Stomach smooth muscle (tissue), 2 donors: ENCODE results near the gene LSM12.
"Not testable (repeated sequence)": the region's sequence is repeated elsewhere in the genome, so short reads cannot be mapped to it uniquely, and the experiment has no call there.

Experiments used
- H3K27ac ChIP-seq: one replicate; pipeline ENCODE4 v1.7.0; 2013; ENCODE audit warnings: mild to moderate bottlenecking, low read length, inconsistent platforms
- H3K27me3 ChIP-seq, 2 donors: one replicate each; pipeline ENCODE4 v1.7.0; 2013; ENCODE audit warnings: low read length in 2 of 2; ENCODE audit not compliant: insufficient read depth in 2 of 2, control insufficient read depth in 1 of 2
- H3K36me3 ChIP-seq, 2 donors: one replicate each; pipeline ENCODE4 v1.7.0; 2013; ENCODE audit warnings: low read length in 2 of 2; ENCODE audit not compliant: control insufficient read depth in 2 of 2, insufficient read depth in 2 of 2
- H3K4me1 ChIP-seq: one replicate; pipeline ENCODE4 v1.7.0; 2013; ENCODE audit warnings: low read length; ENCODE audit not compliant: control insufficient read depth, insufficient read depth
- H3K4me3 ChIP-seq, 2 donors: one replicate each; pipeline ENCODE4 v1.7.0; 2013; ENCODE audit warnings: low read length in 2 of 2
- H3K9ac ChIP-seq, 2 donors: one replicate each; pipeline ENCODE4 v1.7.0; 2013; ENCODE audit warnings: low read length in 2 of 2, mild to moderate bottlenecking in 1 of 2
- H3K9me3 ChIP-seq, 2 donors: one replicate each; pipeline ENCODE4 v1.7.0; 2013; ENCODE audit warnings: low read length in 2 of 2; ENCODE audit not compliant: control insufficient read depth in 2 of 2
- donor health status: healthy.
- donor health status: Pancreatic carcinoma.

LSM12 gene

DNA sequence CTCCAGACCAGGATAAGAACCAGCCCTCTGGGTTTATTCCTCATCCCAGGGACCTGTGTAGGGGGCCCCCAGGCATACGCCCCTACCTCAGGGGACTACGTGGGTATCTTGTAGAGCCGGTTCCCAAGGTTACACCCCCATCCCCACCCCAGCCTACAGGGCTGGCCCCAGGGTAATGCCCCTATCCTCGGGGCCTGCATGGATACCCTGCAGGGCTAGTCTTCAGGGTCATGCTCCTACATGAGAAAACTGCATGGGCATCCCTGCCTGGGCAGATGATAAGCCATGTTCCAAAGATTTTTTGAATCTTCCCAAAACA, 42.8 kb upstream of the LSM12 start:
- Histone ChIP-seq H3K27me3 (no peaks in the 10 kb centered on the region), H3K9ac (peak overlapping the region in 1 of 2 donors; percentile 54), H3K4me3 (peak overlapping the region; percentile 17 to 81), H3K4me1 (peaks cover 91% of the 10 kb centered on the region), H3K36me3 (peaks cover 0 to 13% of the 10 kb centered on the region in 2 donors), H3K9me3 (no peaks in the 10 kb centered on the region), H3K27ac (peak overlapping the region; percentile 85)

DNA sequence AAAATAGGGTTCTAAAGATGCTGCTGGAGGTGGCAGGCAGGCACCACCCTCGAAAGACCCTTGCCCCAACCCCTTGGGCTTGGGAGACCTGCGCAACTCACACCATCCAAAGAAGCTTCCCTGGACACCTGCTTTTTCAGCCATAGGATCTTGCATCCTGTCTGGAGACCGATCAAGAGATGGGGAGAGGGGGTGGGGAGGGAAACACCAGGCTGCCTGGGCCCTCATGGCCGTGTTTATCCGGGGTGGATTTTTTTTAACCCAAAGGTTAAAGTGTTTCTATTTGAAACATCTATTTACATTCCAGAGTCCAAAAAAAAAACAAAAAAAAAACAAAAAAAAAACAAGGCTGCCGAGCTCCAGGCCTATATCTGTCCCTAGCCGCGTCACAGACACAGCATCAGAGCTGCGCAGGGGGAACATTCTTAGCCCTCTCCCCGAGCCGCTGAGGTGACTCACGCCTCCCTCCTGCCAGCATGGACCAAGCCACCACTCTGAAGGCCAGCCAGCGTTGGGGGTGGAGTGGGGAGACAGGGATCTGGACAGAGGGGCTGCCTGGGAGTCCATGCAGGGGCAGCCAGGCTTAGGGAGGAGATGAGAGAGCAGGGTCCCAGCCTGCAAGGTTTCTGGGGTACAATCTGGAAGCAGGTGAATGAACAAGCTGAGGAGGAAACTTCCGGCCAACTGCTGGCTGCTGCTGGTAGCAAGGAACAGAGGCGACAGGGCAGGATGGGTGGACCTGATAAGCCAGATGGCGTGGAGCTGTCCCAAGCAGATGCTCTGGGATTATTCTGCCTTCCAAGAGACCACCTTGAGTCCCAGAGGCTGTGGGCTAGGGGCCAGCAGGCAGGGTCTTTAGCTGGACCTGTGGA, 42.2 kb upstream of the LSM12 start:
- Histone ChIP-seq H3K4me1 (peaks cover 85% of the 10 kb centered on the region), H3K27ac (peak overlapping the region; percentile 85), H3K9me3 (no peaks in the 10 kb centered on the region), H3K27me3 (no peaks in the 10 kb centered on the region), H3K4me3 (peak overlapping the region; percentile 35 to 81), H3K36me3 (peaks cover 0 to 12% of the 10 kb centered on the region in 2 donors), H3K9ac (peak overlapping the region; percentile 47 to 51)

DNA sequence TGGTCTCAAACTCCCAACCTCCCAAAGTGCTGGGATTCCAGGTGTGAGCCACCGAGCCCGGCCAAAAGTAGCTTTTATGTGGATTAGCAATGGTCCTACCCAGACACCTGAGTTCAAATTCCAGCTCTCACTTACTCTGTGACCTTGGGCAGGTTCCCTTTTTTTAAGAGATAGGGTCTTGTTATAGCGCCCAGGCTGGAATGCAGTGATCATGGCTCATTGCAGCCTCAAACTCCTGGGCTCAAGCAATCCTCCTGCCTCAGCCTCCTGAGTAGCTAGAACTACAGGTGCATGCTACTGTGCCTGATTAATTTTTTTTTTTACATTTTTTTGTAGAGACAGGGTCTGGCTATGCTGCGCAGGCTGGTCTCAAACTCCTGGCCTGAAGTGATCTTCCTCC, 40.3 kb upstream of the LSM12 start:
- Histone ChIP-seq H3K4me1 (peaks cover 75% of the 10 kb centered on the region), H3K9me3 (no peaks in the 10 kb centered on the region), H3K36me3 (peaks cover 3 to 7% of the 10 kb centered on the region in 2 donors), H3K27me3 (no peaks in the 10 kb centered on the region), H3K9ac (no peak overlapping the region), H3K27ac (no peak overlapping the region), H3K4me3 (no peak overlapping the region)

DNA sequence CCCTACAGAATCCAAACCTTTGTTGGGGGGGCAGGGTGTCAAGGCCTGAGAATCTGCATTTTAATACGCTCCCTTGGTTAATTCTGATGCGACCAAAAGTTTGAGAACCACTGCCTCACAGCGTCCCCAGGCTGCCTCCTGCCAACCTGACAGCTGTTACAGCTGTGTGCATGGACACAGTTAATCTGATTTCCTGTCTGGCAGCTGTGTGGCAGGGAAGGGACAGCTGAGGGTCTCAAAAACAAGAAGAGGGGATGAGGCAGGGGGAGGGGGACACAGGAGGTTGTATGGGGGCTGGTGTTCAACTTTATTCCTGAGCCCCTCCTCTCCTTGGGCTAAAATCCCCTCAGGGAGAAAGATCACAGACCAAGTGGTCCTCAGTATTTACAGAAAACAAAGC, 39.5 kb upstream of the LSM12 start:
- no peak overlapping the region for H3K27ac ChIP-seq
- H3K9ac ChIP-seq = peak overlapping the region in 1 of 2 donors; percentile 21
- peaks cover 7% of the 10 kb centered on the region in 2 donors for H3K36me3 ChIP-seq
- H3K9me3 ChIP-seq = no peaks in the 10 kb centered on the region
- no peaks in the 10 kb centered on the region for H3K27me3 ChIP-seq
- H3K4me3 ChIP-seq = no peak overlapping the region
- peaks cover 72% of the 10 kb centered on the region for H3K4me1 ChIP-seq

DNA sequence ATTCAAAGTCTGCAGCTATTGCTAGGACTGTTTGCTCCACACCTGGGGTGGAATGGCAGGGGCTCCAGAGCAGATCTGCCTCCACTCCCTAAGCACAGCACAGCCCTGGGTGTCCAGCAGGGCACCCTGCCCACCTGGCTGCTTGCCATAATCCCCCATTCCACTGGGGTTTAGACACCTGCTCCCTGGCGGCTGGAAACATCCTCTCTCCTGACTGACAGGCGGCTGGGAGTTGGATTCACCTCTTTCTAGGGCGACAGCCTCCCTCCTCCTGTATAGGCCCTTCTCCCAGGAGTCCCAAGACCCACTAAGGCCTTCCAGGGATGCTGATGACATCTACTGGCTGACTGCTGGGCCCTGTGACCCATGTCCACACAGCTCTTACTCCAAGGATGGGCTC, 39.0 kb upstream of the LSM12 start:
- H3K4me1 ChIP-seq = peaks cover 68% of the 10 kb centered on the region
- no peak overlapping the region for H3K4me3 ChIP-seq

DNA sequence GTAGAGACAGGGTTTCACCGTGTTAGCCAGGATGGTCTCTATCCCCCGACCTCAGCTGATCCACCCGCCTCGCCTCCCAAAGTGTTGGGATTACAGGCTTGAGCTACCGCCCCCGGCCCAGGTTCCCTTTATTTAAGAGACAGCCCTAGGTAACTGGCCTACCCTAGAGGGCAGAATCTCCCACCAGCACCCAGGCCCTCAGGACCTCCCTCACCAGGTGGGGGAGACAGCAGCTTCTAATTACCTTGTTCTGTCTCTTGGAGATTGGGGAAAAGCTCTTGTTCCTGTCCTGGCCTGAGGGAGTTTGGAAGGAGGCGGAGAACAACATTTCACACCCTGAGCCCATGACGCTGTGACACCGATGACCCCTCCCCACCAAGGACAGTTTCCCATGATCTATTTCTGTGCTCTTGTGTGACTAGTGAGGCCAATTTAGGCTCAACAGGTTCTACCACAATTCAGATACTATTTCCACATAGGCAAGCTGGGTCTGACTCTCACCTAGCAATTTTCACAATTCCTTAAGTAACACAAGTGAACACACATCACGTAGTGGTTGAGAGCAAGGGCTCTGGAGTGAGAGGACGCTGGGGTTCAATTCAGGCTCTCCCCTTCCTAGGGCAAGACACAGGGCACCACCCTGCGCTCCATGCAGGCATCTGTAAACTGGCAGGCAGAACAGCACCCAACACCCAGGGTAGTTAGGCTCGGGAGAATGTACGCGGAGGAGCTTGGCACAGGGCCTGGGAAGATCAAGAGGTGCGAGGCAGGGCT, 36.6 kb upstream of the LSM12 start:
- Histone ChIP-seq H3K4me1 (peaks cover 49% of the 10 kb centered on the region), H3K27me3 (no peaks in the 10 kb centered on the region), H3K9me3 (no peaks in the 10 kb centered on the region), H3K27ac (no peak overlapping the region), H3K9ac (no peak overlapping the region), H3K36me3 (peaks cover 7% of the 10 kb centered on the region in 2 donors), H3K4me3 (peak overlapping the region in 1 of 2 donors; percentile 15)

More for the DNA sequence above, 39.0 kb upstream of the LSM12 start:
- peaks cover 7% of the 10 kb centered on the region in 2 donors for H3K36me3 ChIP-seq
- H3K9ac ChIP-seq = peak overlapping the region in 1 of 2 donors; percentile 21
- H3K27ac ChIP-seq = no peak overlapping the region
- H3K9me3 ChIP-seq = no peaks in the 10 kb centered on the region
- H3K27me3 ChIP-seq = no peaks in the 10 kb centered on the region

DNA sequence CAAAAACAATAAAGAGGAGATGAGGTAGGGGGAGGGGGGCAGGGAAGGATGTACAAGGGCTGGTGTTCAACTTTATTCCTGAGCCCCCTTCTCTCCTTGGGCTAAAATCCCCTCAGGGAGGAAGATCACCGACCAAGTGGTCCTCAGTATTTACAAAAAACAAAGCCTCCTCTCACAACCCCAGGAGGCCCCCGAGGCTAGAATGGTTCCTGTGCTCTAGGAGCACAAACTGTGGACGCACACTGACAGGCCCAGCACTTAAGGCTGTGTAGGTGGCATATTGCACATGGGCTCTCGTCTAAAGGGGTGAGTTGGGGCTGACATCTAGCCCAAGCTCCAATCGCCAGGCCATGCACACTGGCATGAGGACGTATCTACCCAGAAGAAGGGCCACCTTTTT, 35.4 kb upstream of the LSM12 start:
- H3K4me1 ChIP-seq = peaks cover 47% of the 10 kb centered on the region
- H3K9ac ChIP-seq, H3K27ac ChIP-seq, H3K9me3 ChIP-seq, H3K27me3 ChIP-seq, H3K36me3 ChIP-seq, H3K4me3 ChIP-seq: not testable (repeated sequence)

DNA sequence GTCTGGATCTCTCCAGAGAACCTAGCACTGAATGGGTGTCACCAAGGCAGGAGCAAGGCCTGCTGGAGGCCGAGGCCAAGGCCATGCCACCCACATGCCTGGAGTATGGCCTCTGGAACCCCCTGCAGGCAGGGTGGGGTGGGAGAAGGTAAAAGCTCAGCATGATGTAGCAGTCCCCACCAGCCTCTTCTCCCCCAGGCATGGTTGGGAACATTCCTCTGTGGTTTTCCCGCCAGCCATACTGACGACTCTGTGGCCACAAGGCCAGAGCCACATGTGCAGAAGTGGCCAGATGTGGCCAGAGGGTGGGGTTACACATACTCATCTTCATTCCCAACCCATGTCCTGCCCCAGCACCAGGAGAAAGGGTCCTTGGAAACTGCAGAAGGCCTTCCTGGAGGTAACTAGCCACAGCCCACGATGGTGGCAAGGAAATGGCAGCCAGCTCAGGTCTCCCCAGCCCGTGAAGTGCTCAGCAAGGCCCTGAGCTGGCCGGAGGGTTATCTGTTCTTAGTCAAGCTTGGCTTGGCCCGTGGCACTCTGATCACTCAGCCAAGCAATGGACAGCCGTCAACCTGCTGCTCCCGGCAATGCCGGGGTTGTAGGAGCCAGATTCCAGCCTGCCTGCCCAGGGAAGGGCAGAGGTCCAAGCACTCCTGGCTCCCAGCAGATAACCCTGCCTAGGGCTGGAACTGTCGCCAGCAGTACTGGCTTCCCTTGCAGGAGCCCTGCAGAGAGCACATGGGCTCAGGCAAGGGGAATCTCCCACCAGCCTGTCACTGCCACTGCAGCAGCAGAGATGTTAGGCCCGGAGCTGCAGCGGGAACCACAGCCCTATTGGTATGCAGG, 30.9 kb upstream of the LSM12 start:
- Histone ChIP-seq H3K36me3 (peaks cover 8 to 21% of the 10 kb centered on the region in 2 donors), H3K4me3 (no peak overlapping the region), H3K9me3 (no peaks in the 10 kb centered on the region), H3K9ac (no peak overlapping the region), H3K27ac (no peak overlapping the region), H3K4me1 (peaks cover 35% of the 10 kb centered on the region), H3K27me3 (no peaks in the 10 kb centered on the region)

DNA sequence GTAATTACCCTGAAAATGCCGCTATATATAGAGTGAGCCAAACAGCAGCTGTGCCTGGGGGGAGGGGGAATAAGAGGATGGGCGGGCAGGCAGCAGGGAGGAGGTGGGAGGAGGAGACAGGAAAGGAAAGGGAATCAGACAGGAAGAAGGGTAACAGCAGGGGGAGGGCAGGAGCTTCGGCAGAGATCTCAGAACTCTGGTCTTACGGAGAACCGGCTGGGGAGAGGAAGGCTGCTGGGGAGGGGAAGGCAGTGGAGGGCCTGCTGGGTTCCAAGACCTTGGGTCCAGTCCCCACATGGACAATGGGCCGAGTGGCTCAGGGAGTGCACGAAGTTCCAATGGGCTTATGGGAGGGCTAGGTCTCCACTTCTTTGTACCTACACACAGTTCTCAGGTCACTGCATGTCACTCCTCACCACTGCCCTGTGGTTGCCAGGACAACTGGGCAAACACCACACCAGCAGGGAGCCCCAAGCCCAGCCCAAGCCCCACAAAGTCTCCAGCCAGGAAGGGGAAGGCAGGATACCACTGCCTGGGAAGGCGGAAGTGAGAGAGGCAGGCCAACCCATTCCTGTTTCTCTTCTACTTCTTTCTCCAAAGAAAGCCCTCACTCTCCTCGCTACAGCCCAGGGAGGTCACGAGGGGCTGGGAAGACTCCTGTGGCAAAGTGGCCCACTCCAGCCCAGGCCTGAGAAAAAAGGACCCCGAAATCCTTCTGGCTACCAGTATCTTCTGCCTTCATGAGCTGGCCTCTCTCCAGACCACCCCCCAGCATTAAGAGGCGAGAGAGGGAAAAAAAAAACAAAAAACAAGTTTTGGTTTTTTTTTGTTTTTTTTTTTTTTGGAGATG, 29.4 kb upstream of the LSM12 start:
- H3K27ac ChIP-seq = peak overlapping the region; percentile 76
- H3K4me1 ChIP-seq = peaks cover 31% of the 10 kb centered on the region
- H3K36me3 ChIP-seq = peaks cover 22 to 28% of the 10 kb centered on the region in 2 donors
- no peaks in the 10 kb centered on the region for H3K27me3 ChIP-seq
- H3K9me3 ChIP-seq = no peaks in the 10 kb centered on the region
- H3K9ac ChIP-seq = peak overlapping the region; percentile 47 to 72
- H3K4me3 ChIP-seq = peak overlapping the region; percentile 57 to 69

DNA sequence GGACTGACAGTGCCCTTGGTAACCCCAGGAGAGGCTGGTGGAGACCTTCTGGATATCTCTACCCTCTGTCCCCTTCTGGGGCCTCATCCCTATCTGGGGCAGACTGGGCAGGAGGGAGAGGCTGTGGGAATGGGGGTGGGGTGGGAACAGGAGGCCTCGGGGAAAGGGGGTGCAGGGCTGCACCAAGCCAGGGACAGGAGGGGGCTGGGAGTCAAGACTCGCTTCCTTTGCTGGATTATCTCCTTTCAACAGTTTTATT, 28.8 kb upstream of the LSM12 start:
- H3K27me3 ChIP-seq = no peaks in the 10 kb centered on the region
- H3K36me3 ChIP-seq = peaks cover 23 to 29% of the 10 kb centered on the region in 2 donors

More for the DNA sequence above, 28.8 kb upstream of the LSM12 start:
- H3K9ac ChIP-seq = peak overlapping the region in 1 of 2 donors; percentile 72
- no peaks in the 10 kb centered on the region for H3K9me3 ChIP-seq
- peak overlapping the region; percentile 57 to 69 for H3K4me3 ChIP-seq
- peaks cover 31% of the 10 kb centered on the region for H3K4me1 ChIP-seq
- peak overlapping the region; percentile 76 for H3K27ac ChIP-seq
